H9 (cell line): Measurements from ENCODE around the gene CD81. TPM values are rescaled to one million over a fixed set of nuclear protein-coding genes. Genes with fewer than 3 reads are reported as not detected.

Experiments
- DNase-seq: peaks from one replicate; pipeline ENCODE4 v3.0.0-alpha.2; 2017
- H2AFZ ChIP-seq: one replicate; pipeline ENCODE4 v1.6.1; 2013; ENCODE audit warnings: mild to moderate bottlenecking, low read length, control low read depth, moderate library complexity
- H2AK5ac ChIP-seq: 2 replicates; pipeline ENCODE4 v1.6.1; 2013; ENCODE audit warnings: low read length, control low read depth, mixed read lengths; ENCODE audit not compliant: insufficient read length
- H2BK120ac ChIP-seq: one replicate; pipeline ENCODE4 v1.6.1; 2013; ENCODE audit warnings: low read depth, mild to moderate bottlenecking, low read length, control low read depth, inconsistent platforms; ENCODE audit not compliant: poor library complexity, severe bottlenecking
- H2BK12ac ChIP-seq: 2 replicates; pipeline ENCODE4 v1.6.1; 2013; ENCODE audit warnings: low read length, control low read depth, mixed read lengths, low read depth; ENCODE audit not compliant: insufficient read length
- H2BK15ac ChIP-seq: 2 replicates; pipeline ENCODE4 v1.6.1; 2013; ENCODE audit warnings: low read depth, low read length, control low read depth
- H2BK20ac ChIP-seq: one replicate; pipeline ENCODE4 v1.6.1; 2013; ENCODE audit warnings: low read depth, mild to moderate bottlenecking, low read length, control low read depth, inconsistent platforms; ENCODE audit not compliant: poor library complexity, severe bottlenecking
- H2BK5ac ChIP-seq: 2 replicates; pipeline ENCODE4 v1.6.1; 2013; ENCODE audit warnings: low read length, control low read depth, mixed read lengths; ENCODE audit not compliant: insufficient read length
- H3K14ac ChIP-seq: 2 replicates; pipeline ENCODE4 v1.6.1; 2013; ENCODE audit warnings: low read length, control low read depth; ENCODE audit not compliant: insufficient read depth
- H3K18ac ChIP-seq: 2 replicates; pipeline ENCODE4 v1.6.1; 2013; ENCODE audit warnings: low read depth, mild to moderate bottlenecking, mixed read lengths, low read length, control low read depth; ENCODE audit not compliant: insufficient read length
- H3K23ac ChIP-seq: 2 replicates; pipeline ENCODE4 v1.6.1; 2013; ENCODE audit warnings: low read length, control low read depth, mixed read lengths, low read depth; ENCODE audit not compliant: insufficient read length
- H3K23me2 ChIP-seq: 2 replicates; pipeline ENCODE4 v1.6.1; 2013; ENCODE audit warnings: low read depth, mild to moderate bottlenecking, mixed read lengths, low read length, control low read depth; ENCODE audit not compliant: insufficient read length, poor library complexity, severe bottlenecking
- H3K27ac ChIP-seq: 2 replicates; pipeline ENCODE4 v1.5.1; 2013; ENCODE audit warnings: low read length, control low read depth, mixed read lengths, low read depth; ENCODE audit not compliant: insufficient read length
- H3K27me3 ChIP-seq: 2 replicates; pipeline ENCODE4 v1.6.1; 2013; ENCODE audit warnings: low read length, control low read depth, inconsistent platforms; ENCODE audit not compliant: insufficient read depth
- H3K4ac ChIP-seq: 2 replicates; pipeline ENCODE4 v1.6.1; 2013; ENCODE audit warnings: low read depth, mild to moderate bottlenecking, control low read depth, inconsistent platforms, low read length, moderate library complexity
- H3K4me1 ChIP-seq: 2 replicates; pipeline ENCODE4 v1.6.1; 2013; ENCODE audit warnings: low read length, control low read depth, inconsistent platforms; ENCODE audit not compliant: insufficient read depth
- H3K4me2 ChIP-seq: 2 replicates; pipeline ENCODE4 v1.6.1; 2013; ENCODE audit warnings: low read length, control low read depth, mixed read lengths; ENCODE audit not compliant: insufficient read length, insufficient read depth
- H3K56ac ChIP-seq: 2 replicates; pipeline ENCODE4 v1.6.1; 2013; ENCODE audit warnings: low read depth, mild to moderate bottlenecking, mixed read lengths, low read length, control low read depth; ENCODE audit not compliant: insufficient read length
- H3K79me1 ChIP-seq: 2 replicates; pipeline ENCODE4 v1.6.1; 2013; ENCODE audit warnings: low read depth, mild to moderate bottlenecking, moderate library complexity, low read length, control low read depth, inconsistent platforms; ENCODE audit not compliant: insufficient read depth, poor library complexity, severe bottlenecking
- H3K79me2 ChIP-seq: 2 replicates; pipeline ENCODE4 v1.6.1; 2013; ENCODE audit warnings: low read length, control low read depth, inconsistent platforms; ENCODE audit not compliant: insufficient read depth
- H3K9ac ChIP-seq: 2 replicates; pipeline ENCODE4 v1.6.1; 2013; ENCODE audit warnings: low read length, control low read depth, mixed read lengths; ENCODE audit not compliant: insufficient read length; ENCODE audit errors: extremely low read depth
- H3K9me3 ChIP-seq: one replicate; pipeline ENCODE4 v1.6.1; 2013; ENCODE audit warnings: low read depth, low read length, inconsistent platforms; ENCODE audit not compliant: control insufficient read depth
- H3T11ph ChIP-seq: one replicate; pipeline ENCODE4 v1.6.1; 2013; ENCODE audit warnings: mild to moderate bottlenecking, low read length, control low read depth, inconsistent platforms
- H4K20me1 ChIP-seq: one replicate; pipeline ENCODE4 v1.6.1; 2013; ENCODE audit not compliant: control insufficient read depth, insufficient read length, insufficient read depth
- H4K5ac ChIP-seq: 2 replicates; pipeline ENCODE4 v1.6.1; 2013; ENCODE audit warnings: low read depth, mild to moderate bottlenecking, mixed read lengths, low read length, control low read depth; ENCODE audit not compliant: insufficient read length
- H4K8ac ChIP-seq: replicated peaks from 2 replicates; pipeline ENCODE4 v1.6.1; 2013; ENCODE audit warnings: low read length, control low read depth, mixed read lengths, low read depth; ENCODE audit not compliant: insufficient read length
- H4K91ac ChIP-seq: 2 replicates; pipeline ENCODE4 v1.6.1; 2013; ENCODE audit warnings: low read depth, mild to moderate bottlenecking, moderate library complexity, mixed read lengths, low read length, control low read depth; ENCODE audit not compliant: insufficient read length
- H3K27ac Mint-ChIP-seq, 3 experiments: 2 replicates in 2 of 3; 3 replicates in 1 of 3; pipeline ENCODE4 v1.8.0; 2020 to 2021; ENCODE audit warnings: mixed read lengths in 3 of 3, mild to moderate bottlenecking in 1 of 3, moderate library complexity in 1 of 3
- H3K27me3 Mint-ChIP-seq: 2 replicates; pipeline ENCODE4 v1.8.0; 2021; ENCODE audit warnings: low read depth, mild to moderate bottlenecking, moderate library complexity, mixed read lengths
- H3K36me3 Mint-ChIP-seq, 3 experiments: 2 replicates in 2 of 3; 3 replicates in 1 of 3; pipeline ENCODE4 v1.8.0; 2020 to 2021; ENCODE audit warnings: low read depth in 3 of 3, mixed read lengths in 3 of 3; ENCODE audit not compliant: insufficient read depth in 1 of 3
- H3K4me1 Mint-ChIP-seq, 2 experiments: 2 replicates each; pipeline ENCODE4 v1.8.0; 2020; ENCODE audit warnings: mixed read lengths in 2 of 2
- H3K4me3 Mint-ChIP-seq, 2 experiments: 2 replicates in 1 of 2; 3 replicates in 1 of 2; pipeline ENCODE4 v1.8.0; 2020 to 2021; ENCODE audit warnings: mild to moderate bottlenecking in 2 of 2, mixed read lengths in 2 of 2, moderate library complexity in 1 of 2
- H3K9me3 Mint-ChIP-seq, 2 experiments: 2 replicates in 1 of 2; 3 replicates in 1 of 2; pipeline ENCODE4 v1.8.0; 2020; ENCODE audit warnings: mild to moderate bottlenecking in 2 of 2, mixed read lengths in 2 of 2, moderate library complexity in 1 of 2
- WGBS: extraction: QIAGEN DNeasy Blood & Tissue Kit; methylation state at CpG from one replicate; pipeline ENCODE4 v1.1.7; 2013; ENCODE audit warnings: missing lambda C conversion rate, low lambda C conversion rate, mixed read lengths; ENCODE audit not compliant: insufficient read length; ENCODE audit errors: extremely low coverage; 5-methylcytosine and 5-hydroxymethylcytosine counted together
- total RNA-seq: library from RNA; stranded (reverse); gene quantifications from 2 replicates; pipeline ENCODE4 v1.2.1, GENCODE V29; 2021
- TF ChIP-seq, protein P1 (sequence below): fragments of 200-600 bp; sonication (generic); conservative IDR thresholded peaks from 3 replicates; pipeline ENCODE4 v1.8.0; 2021; ENCODE audit warnings: antibody characterized with exemption, mild to moderate bottlenecking

The CD81 gene
- total RNA-seq, 1 experiment from 2014 or later, result 246 TPM

GRCh38 chr11:2412323-2412722 lies 35.2 kb downstream of the CD81 start:
- Histone ChIP-seq H2BK120ac (no peak overlapping the region), H4K91ac (no peak overlapping the region), H3K14ac (no peak overlapping the region), H3K18ac (no peak overlapping the region), H3K27me3 (no peaks in the 10 kb centered on the region), H3K9me3 (no peaks in the 10 kb centered on the region), H3K27ac (no peak overlapping the region), H2BK15ac (no peak overlapping the region), H2BK12ac (no peak overlapping the region), H2BK20ac (no peak overlapping the region), H2AFZ (no peak overlapping the region), H2BK5ac (no peak overlapping the region), H3T11ph (no peak overlapping the region), H4K20me1 (no peaks in the 10 kb centered on the region), H3K4me2 (no peak overlapping the region), H3K56ac (no peak overlapping the region), H3K4ac (no peak overlapping the region), H4K8ac (no peak overlapping the region), H4K5ac (no peak overlapping the region), H3K4me1 (no peaks in the 10 kb centered on the region), H3K9ac (no peak overlapping the region), H2AK5ac (no peak overlapping the region), H3K79me1 (no peaks in the 10 kb centered on the region), H3K23me2 (no peaks in the 10 kb centered on the region), H3K79me2 (no peaks in the 10 kb centered on the region), H3K23ac (no peak overlapping the region)
- H3K27ac Mint-ChIP-seq, result peak overlapping the region in 1 of 3 experiments; percentile 47; a peak in 1 of 7 replicates
- H3K4me1 Mint-ChIP-seq, result no peaks in the 10 kb centered on the region
- DNase-seq, result no peak
- no peaks in the 10 kb centered on the region for H3K36me3 Mint-ChIP-seq
- no CpG with 5 or more reads among the region's 6 CpGs for WGBS
- no peaks in the 10 kb centered on the region; a peak in 1 of 5 replicates for H3K9me3 Mint-ChIP-seq
- TF ChIP-seq, protein P1, sequence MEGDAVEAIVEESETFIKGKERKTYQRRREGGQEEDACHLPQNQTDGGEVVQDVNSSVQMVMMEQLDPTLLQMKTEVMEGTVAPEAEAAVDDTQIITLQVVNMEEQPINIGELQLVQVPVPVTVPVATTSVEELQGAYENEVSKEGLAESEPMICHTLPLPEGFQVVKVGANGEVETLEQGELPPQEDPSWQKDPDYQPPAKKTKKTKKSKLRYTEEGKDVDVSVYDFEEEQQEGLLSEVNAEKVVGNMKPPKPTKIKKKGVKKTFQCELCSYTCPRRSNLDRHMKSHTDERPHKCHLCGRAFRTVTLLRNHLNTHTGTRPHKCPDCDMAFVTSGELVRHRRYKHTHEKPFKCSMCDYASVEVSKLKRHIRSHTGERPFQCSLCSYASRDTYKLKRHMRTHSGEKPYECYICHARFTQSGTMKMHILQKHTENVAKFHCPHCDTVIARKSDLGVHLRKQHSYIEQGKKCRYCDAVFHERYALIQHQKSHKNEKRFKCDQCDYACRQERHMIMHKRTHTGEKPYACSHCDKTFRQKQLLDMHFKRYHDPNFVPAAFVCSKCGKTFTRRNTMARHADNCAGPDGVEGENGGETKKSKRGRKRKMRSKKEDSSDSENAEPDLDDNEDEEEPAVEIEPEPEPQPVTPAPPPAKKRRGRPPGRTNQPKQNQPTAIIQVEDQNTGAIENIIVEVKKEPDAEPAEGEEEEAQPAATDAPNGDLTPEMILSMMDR, result no peak
- H3K27me3 Mint-ChIP-seq, result peaks cover 11% of the 10 kb centered on the region
- H3K4me3 Mint-ChIP-seq, result no peak overlapping the region
